ENCODE data around the gene SETDB1.

The SETDB1 gene

DNA sequence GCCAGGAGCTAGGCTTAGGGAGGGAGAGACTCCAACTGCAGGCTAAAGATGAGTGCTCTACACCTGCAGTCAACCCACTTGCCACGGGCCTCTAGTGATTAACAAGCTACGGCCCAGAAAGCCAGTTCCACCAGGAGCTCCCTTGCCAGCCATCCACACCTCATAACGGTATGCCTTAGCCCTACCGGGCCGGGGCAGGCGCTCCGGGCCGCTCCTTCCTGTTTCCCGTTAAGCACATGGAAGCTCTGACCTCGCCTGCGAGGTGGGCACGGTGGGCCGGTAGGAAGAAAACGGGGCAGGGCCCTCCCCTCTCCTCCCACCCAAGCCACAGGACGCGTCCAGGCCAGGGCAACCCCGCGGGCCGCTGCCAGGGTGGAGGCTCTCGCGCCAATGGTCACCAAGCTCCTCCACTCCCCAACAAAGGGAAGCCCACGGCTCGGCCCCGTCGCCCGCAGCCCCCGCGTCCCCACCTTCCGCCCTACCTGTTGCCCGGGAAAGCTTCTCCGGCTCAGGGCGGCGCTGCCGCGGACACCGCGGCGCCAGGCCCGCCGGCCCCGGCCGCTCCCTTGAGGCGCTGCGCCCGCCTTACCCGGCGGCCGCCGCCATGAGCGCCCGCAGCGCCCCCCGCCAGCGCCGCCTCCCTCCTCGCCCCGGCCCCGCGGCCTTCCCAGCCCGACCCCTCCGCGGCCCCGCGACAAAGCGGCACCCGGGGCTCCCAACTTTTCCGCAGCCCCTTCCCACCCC, 47.8 kb downstream of the SETDB1 start:
- in situ Hi-C loops (cut with MboI; ENCODE audit: low sequenced_read_pairs): no loop called here

- in situ Hi-C loops (cut with MboI; ENCODE audit: low sequenced_read_pairs): no loop called here
Observed at GRCh38 chr1:150974580-150975478, 48.7 kb downstream of the SETDB1 start, which contains the start of gene CERS2. CERS2 (minus strand) TSS chr1:150974835; CDS start chr1:150969090, 5,745 bp downstream.

DNA sequence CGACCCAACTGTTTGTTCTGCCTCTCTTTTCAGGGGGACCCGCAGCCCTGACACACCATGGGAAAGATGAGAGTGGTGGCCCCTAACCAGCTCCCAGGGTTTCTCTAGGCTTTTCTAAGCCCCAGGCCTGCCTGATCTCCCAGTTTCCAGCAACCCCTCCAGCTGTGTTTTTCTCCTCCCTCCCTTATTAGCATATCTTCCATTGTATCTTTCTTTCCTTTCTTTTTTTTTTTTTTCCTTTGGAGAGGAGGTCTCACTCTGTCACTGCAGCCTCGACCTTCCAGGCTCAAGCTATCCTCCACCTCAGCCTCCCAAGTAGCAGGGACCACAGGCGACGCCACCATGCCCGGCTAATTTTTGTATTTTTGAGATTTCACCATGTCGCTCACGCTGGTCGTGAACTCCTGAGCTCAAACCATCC, 50.2 kb downstream of the SETDB1 start:
- in situ Hi-C loops (cut with MboI; ENCODE audit: low sequenced_read_pairs): no loop called here

GRCh38 chr1:150976879-150977694, 50.9 kb downstream of the SETDB1 start:
- in situ Hi-C loops (cut with MboI; ENCODE audit: low sequenced_read_pairs): no loop called here

GRCh38 chr1:150979092-150980056, 53.2 kb downstream of the SETDB1 start:
- in situ Hi-C loops (cut with MboI; ENCODE audit: low sequenced_read_pairs): no loop called here

- in situ Hi-C loops (cut with MboI; ENCODE audit: low sequenced_read_pairs): no loop called here
Observed at GRCh38 chr1:150981177-150981804, 55.1 kb downstream of the SETDB1 start.

- in situ Hi-C loops (cut with MboI; ENCODE audit: low sequenced_read_pairs): no loop called here
Observed at GRCh38 chr1:150981805-150982712, 55.9 kb downstream of the SETDB1 start, which contains the start of gene ANXA9. ANXA9 (plus strand) TSS chr1:150982292; CDS start chr1:150983106, 814 bp downstream.

- in situ Hi-C loops (cut with MboI; ENCODE audit: low sequenced_read_pairs): no loop called here
Observed at GRCh38 chr1:150985179-150985825, 59.1 kb downstream of the SETDB1 start.

- in situ Hi-C loops (cut with MboI; ENCODE audit: low sequenced_read_pairs): no loop called here
Observed at GRCh38 chr1:150987924-150988323, 61.8 kb downstream of the SETDB1 start.

GRCh38 chr1:150992626-150993025, 66.5 kb downstream of the SETDB1 start:
- in situ Hi-C loops (cut with MboI; ENCODE audit: low sequenced_read_pairs): no loop called here

GRCh38 chr1:150994248-150994647, 68.1 kb downstream of the SETDB1 start:
- in situ Hi-C loops (cut with MboI; ENCODE audit: low sequenced_read_pairs): no loop called here

- in situ Hi-C loops (cut with MboI; ENCODE audit: low sequenced_read_pairs): no loop called here
Observed at GRCh38 chr1:150995460-150995859, 69.3 kb downstream of the SETDB1 start.

GRCh38 chr1:150995896-150996295, 69.7 kb downstream of the SETDB1 start:
- in situ Hi-C loops (cut with MboI; ENCODE audit: low sequenced_read_pairs): no loop called here

- in situ Hi-C loops (cut with MboI; ENCODE audit: low sequenced_read_pairs): no loop called here
Observed at GRCh38 chr1:150997126-150997872, 71.1 kb downstream of the SETDB1 start.

- in situ Hi-C loops (cut with MboI; ENCODE audit: low sequenced_read_pairs): no loop called here
Observed at GRCh38 chr1:150997949-150998348, 71.8 kb downstream of the SETDB1 start.

DNA sequence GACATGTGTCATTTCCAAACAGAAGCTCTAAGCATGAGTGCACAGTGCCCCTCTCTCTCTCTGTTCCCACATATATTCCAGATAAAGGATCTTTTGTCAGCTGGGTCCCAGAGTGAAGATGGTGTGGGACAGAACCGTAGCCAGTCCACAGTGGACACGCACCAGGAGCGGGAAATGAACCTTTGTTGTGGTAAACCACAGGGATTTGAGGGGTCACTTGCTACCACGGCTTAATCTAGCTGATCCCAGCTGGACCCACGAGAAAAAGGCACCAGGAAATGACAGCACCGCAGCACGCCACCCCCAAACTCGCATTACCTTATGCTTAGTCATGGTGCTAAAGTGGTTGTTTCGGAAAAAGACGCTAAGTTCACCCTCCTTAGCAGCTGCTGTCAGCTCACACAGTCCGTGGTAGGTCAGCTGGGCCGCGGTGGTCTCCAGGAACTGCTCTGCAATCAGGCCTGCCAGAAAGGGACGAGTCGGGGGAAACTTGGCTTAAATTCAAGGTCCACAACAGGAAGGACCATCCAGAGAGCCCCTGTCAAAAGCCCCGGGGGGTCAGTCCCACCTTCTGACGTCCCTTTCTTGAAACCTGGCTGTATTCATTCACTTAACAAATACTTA, 73.0 kb downstream of the SETDB1 start:
- in situ Hi-C loops (cut with MboI; ENCODE audit: low sequenced_read_pairs): no loop called here

DNA sequence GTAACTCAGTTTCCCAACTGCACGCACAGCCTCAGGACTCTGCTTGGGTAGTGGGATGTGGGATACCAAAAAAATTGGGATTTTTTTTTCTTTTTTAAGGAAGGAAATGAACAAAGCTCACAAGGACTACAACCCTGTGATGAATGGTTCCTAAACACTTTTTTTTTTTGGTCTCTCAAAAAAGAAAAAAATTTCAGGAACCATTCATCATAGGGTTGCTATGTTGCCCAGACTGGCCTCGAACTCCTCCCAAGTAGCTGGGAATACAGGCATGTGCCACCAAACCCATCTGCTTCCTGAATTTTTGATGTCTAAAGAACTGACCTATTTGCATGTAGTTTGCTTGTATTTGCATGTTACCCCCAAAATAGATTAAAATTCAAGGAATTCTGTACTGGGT, 73.8 kb downstream of the SETDB1 start:
- in situ Hi-C loops (cut with MboI; ENCODE audit: low sequenced_read_pairs): no loop called here
